Measurements from ENCODE around the gene CCDC134. TPM values are rescaled to one million over a fixed set of nuclear protein-coding genes. Genes with fewer than 3 reads are reported as not detected.

The CCDC134 gene
- total RNA-seq, 1 experiment from 2014 or later, result 16.7 TPM

DNA sequence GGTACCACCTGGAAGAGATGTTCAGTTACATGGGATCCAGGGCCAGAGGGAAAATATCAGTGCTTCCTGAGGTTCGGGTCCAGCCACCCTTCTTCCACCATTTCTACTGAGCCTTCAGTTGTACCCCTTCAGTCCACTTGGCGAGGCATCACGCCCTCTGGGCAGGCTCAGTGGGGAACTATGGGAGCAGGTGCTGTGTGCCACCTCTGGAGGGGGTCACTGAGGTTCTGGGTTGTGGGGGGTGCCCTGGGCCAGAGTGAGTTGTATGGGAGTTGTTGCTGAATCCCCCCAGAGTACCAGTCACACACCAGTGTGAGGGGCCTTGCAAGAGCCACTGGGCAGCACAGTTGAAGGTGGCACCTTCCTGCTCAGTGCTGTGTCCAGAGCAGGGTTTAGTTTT is 29.7 kb downstream of the CCDC134 start:
- no peak for ATAC-seq
- Histone ChIP-seq H3K4me3 (ENCODE audit: low read depth in 2 of 2, low read length in 2 of 2) (no peak overlapping the region), H3K36me3 (ENCODE audit: control insufficient read depth, insufficient read depth, low read length) (peaks cover 2% of the 10 kb centered on the region; the same call in 1 of the 2 replicates), H3K9me3 (ENCODE audit: control insufficient read depth, insufficient read depth, low read depth, low read length) (no peaks in the 10 kb centered on the region), H3K4me1 (ENCODE audit: control insufficient read depth, insufficient read depth, low read length) (peaks cover 17% of the 10 kb centered on the region), H3K27me3 (ENCODE audit: control insufficient read depth, insufficient read depth, low read length) (no peaks in the 10 kb centered on the region), H3K27ac (ENCODE audit: low read length) (no peak overlapping the region)
- CTCF ChIA-PET, result no interaction called here
- in situ Hi-C loops (cut with HindIII; ENCODE audit: low pct_unique_long_range_greater_than_20kb, low sequenced_read_pairs), result no loop called here
- intact Hi-C loops (cut with micrococcal nuclease; ENCODE audit: unreplicated experiment), result no loop called here
- TF ChIP-seq, protein P1, sequence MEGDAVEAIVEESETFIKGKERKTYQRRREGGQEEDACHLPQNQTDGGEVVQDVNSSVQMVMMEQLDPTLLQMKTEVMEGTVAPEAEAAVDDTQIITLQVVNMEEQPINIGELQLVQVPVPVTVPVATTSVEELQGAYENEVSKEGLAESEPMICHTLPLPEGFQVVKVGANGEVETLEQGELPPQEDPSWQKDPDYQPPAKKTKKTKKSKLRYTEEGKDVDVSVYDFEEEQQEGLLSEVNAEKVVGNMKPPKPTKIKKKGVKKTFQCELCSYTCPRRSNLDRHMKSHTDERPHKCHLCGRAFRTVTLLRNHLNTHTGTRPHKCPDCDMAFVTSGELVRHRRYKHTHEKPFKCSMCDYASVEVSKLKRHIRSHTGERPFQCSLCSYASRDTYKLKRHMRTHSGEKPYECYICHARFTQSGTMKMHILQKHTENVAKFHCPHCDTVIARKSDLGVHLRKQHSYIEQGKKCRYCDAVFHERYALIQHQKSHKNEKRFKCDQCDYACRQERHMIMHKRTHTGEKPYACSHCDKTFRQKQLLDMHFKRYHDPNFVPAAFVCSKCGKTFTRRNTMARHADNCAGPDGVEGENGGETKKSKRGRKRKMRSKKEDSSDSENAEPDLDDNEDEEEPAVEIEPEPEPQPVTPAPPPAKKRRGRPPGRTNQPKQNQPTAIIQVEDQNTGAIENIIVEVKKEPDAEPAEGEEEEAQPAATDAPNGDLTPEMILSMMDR (IDR thresholded peaks at IDR 0.05), result no peak
- TF ChIP-seq, protein P2, sequence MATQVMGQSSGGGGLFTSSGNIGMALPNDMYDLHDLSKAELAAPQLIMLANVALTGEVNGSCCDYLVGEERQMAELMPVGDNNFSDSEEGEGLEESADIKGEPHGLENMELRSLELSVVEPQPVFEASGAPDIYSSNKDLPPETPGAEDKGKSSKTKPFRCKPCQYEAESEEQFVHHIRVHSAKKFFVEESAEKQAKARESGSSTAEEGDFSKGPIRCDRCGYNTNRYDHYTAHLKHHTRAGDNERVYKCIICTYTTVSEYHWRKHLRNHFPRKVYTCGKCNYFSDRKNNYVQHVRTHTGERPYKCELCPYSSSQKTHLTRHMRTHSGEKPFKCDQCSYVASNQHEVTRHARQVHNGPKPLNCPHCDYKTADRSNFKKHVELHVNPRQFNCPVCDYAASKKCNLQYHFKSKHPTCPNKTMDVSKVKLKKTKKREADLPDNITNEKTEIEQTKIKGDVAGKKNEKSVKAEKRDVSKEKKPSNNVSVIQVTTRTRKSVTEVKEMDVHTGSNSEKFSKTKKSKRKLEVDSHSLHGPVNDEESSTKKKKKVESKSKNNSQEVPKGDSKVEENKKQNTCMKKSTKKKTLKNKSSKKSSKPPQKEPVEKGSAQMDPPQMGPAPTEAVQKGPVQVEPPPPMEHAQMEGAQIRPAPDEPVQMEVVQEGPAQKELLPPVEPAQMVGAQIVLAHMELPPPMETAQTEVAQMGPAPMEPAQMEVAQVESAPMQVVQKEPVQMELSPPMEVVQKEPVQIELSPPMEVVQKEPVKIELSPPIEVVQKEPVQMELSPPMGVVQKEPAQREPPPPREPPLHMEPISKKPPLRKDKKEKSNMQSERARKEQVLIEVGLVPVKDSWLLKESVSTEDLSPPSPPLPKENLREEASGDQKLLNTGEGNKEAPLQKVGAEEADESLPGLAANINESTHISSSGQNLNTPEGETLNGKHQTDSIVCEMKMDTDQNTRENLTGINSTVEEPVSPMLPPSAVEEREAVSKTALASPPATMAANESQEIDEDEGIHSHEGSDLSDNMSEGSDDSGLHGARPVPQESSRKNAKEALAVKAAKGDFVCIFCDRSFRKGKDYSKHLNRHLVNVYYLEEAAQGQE (IDR thresholded peaks at IDR 0.05; ENCODE audit: insufficient read depth in 1 of 2, low read depth in 2 of 2, low read length in 1 of 2), result no peak
- no peak for TF ChIP-seq TCF7L2 (IDR thresholded peaks at IDR 0.05; ENCODE audit: low read depth, low read length)
- TF ChIP-seq POLR2AphosphoS5 (IDR thresholded peaks at IDR 0.05; ENCODE audit: low read depth, low read length), result no peak
- TF ChIP-seq SIN3A (IDR thresholded peaks at IDR 0.05; ENCODE audit: borderline replicate concordance, insufficient read depth, low read depth, low read length), result no peak
- no TSS peak for BruUV-seq (replicated peaks)
- POLR2A ChIA-PET, result no interaction called here
- DNase-seq (ENCODE audit: low read depth, low spot score), result no peak

GRCh38 chr22:41831383-41831782 is 30.9 kb downstream of the CCDC134 start:
- no TSS peak for BruUV-seq (replicated peaks)
- peaks cover 4% of the 10 kb centered on the region; the same call in 1 of the 2 replicates for H3K36me3 ChIP-seq (ENCODE audit: control insufficient read depth, insufficient read depth, low read length)
- DNase-seq (ENCODE audit: low read depth, low spot score) (no peak), ATAC-seq (no peak)
- in situ Hi-C loops (cut with HindIII; ENCODE audit: low pct_unique_long_range_greater_than_20kb, low sequenced_read_pairs) (no loop called here), intact Hi-C loops (cut with micrococcal nuclease; ENCODE audit: unreplicated experiment) (no loop called here)
- H3K4me1 ChIP-seq (ENCODE audit: control insufficient read depth, insufficient read depth, low read length), result peaks cover 17% of the 10 kb centered on the region
- CTCF ChIA-PET, result interaction anchor here (0.7 kb wide), 1 partner anchor 85 kb away, joined by 3 read pairs; no protein-coding TSS in a partner anchor
- peak overlapping the region; percentile 96 for H3K27ac ChIP-seq (ENCODE audit: low read length)
- no peak for TF ChIP-seq POLR2AphosphoS5 (IDR thresholded peaks at IDR 0.05; ENCODE audit: low read depth, low read length)
- TF ChIP-seq, protein P2 (IDR thresholded peaks at IDR 0.05; ENCODE audit: insufficient read depth in 1 of 2, low read depth in 2 of 2, low read length in 1 of 2), result no peak
- no peak for TF ChIP-seq SIN3A (IDR thresholded peaks at IDR 0.05; ENCODE audit: borderline replicate concordance, insufficient read depth, low read depth, low read length)
- TF ChIP-seq, protein P1 (IDR thresholded peaks at IDR 0.05), result no peak
- no peak for TF ChIP-seq TCF7L2 (IDR thresholded peaks at IDR 0.05; ENCODE audit: low read depth, low read length)
- H3K4me3 ChIP-seq (ENCODE audit: low read depth in 2 of 2, low read length in 2 of 2), result no peak overlapping the region
- no peaks in the 10 kb centered on the region for H3K9me3 ChIP-seq (ENCODE audit: control insufficient read depth, insufficient read depth, low read depth, low read length)
- POLR2A ChIA-PET, result no interaction called here
- no peaks in the 10 kb centered on the region for H3K27me3 ChIP-seq (ENCODE audit: control insufficient read depth, insufficient read depth, low read length)
